Measurements from ENCODE around the gene FRA10AC1. TPM values are rescaled to one million over a fixed set of nuclear protein-coding genes. Genes with fewer than 3 reads are reported as not detected.

The FRA10AC1 gene
- total RNA-seq = 15.3 and 25.8 TPM in 2 replicates

DNA sequence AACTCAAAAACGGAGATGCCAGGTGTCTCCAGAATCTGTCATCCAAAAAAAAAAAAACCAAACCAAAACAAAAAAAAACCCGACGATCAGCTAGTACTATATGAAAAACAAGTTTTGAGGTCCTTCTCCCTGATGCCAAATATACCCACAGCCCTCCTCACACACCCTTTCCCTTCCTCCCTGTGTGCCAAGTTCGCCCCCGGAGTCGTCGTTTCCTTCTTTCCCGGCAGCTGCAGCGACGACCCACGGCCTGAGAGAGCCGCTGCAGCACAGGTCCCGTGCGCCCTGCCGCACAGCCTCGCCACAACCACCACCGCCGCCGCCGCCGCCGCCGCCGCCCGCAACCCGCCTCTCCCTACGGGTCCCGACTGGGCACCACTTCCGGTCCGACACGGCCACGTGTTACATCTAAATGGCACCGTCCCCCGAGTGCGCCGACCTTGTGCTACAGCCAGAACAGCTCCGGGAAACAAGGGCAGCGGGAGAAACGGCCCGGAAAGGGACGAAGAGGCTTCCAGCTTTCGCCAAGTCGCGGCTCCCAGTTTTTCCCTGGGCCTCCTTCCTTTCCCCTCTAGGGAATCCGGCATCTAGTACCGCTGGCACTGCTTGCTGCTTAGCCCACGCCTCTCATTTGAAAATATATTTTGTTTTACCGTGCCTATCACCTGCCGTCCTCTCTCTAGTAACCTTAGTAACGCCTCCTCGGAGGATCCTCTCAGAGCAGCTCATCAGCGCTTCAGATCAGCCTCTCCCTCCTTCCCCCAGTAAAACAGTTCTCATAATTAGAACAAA is at the start of gene FRA10AC1:
FRA10AC1 (minus strand) TSS at position 383 of the 792 bp plus-strand sequence. CDS start 2,486 bp downstream, outside the sequence.

Other genes starting within 250 kb of the FRA10AC1 start
- 202 and 385 TPM in 2 replicates for gene MYOF, start 220.3 kb downstream of the FRA10AC1 start, total RNA-seq
- 2.7 and 23.3 TPM in 2 replicates for gene CEP55, start 206.0 kb downstream of the FRA10AC1 start, total RNA-seq
- gene FFAR4, start 135.9 kb downstream of the FRA10AC1 start, total RNA-seq = not detected in 2 replicates
- gene RBP4, start 101.4 kb downstream of the FRA10AC1 start, total RNA-seq = 0.09 and 0.30 TPM in 2 replicates
- not detected in 2 replicates for gene PDE6C, start 90.1 kb downstream of the FRA10AC1 start, total RNA-seq
- not detected in 2 replicates for gene LGI1, start 55.3 kb upstream of the FRA10AC1 start, total RNA-seq
- gene SLC35G1, start 191.4 kb upstream of the FRA10AC1 start, total RNA-seq = 3.1 and 3.9 TPM in 2 replicates